Peyer's patch (tissue), 4 donors: ENCODE data around the gene CSRNP3. TPM values are rescaled to one million over a fixed set of nuclear protein-coding genes. Genes with fewer than 3 reads are reported as not detected.

Experiments used
- DNase-seq, 3 donors: peaks; one replicate each; pipeline ENCODE4 v3.0.0-alpha.2; 2017 to 2019
- H3K27ac ChIP-seq, 4 donors: fragments of 200-600 bp; sonication (generic); one replicate each; pipeline ENCODE4 v1.5.1; 2016 to 2019
- H3K27me3 ChIP-seq, 2 donors: fragments of 200-600 bp; sonication (generic); one replicate each; pipeline ENCODE4 v1.5.1; 2019
- H3K36me3 ChIP-seq, 3 donors: fragments of 200-600 bp; sonication (generic); one replicate each; pipeline ENCODE4 v1.5.1; 2016 to 2019
- H3K4me1 ChIP-seq, 4 donors: fragments of 200-600 bp; sonication (generic); one replicate each; pipeline ENCODE4 v1.5.1; 2016 to 2019
- H3K4me3 ChIP-seq, 4 donors: fragments of 200-600 bp; sonication (generic); 1 replicate in 3 of 4; 2 replicates in 1 of 4; pipeline ENCODE4 v1.5.1; 2016 to 2019; ENCODE audit warnings: mild to moderate bottlenecking in 1 of 4
- H3K9me3 ChIP-seq, 4 donors: fragments of 200-600 bp; sonication (generic); one replicate each; pipeline ENCODE4 v1.5.1; 2016 to 2019; ENCODE audit warnings: mild to moderate bottlenecking in 1 of 4
- POLR2A ChIP-seq, 2 donors: fragments of 450-650 bp; IDR thresholded peaks; one replicate each; pipeline ENCODE4 v1.5.1; 2017; ENCODE audit warnings: antibody characterized with exemption in 2 of 2, mild to moderate bottlenecking in 2 of 2, moderate library complexity in 2 of 2
- total RNA-seq, 4 donors: library from RNA; depleted of rRNA; stranded (reverse); fragments of >200 nt; gene quantifications; one replicate each; pipeline ENCODE4 v1.1.0, GENCODE V29; 2016
- TF ChIP-seq, protein P1 (sequence below), 6 experiments: fragments of 450-650 bp in 4 of 6; fragments of 200-600 bp in 2 of 6; sonication (generic) in 1 of 6; IDR thresholded peaks; one replicate each; pipeline ENCODE4 v1.5.1; 2017 to 2019; ENCODE audit warnings: antibody characterized with exemption in 6 of 6, mild to moderate bottlenecking in 3 of 6, moderate library complexity in 1 of 6

Gene CSRNP3
- total RNA-seq, 4 donors from 2014 or later: 1.6 to 10.5 (median 4.4) TPM

GRCh38 chr2:165686800-165687199 lies 217.3 kb downstream of the CSRNP3 start:
- Histone ChIP-seq H3K27me3 (no peaks in the 10 kb centered on the region), H3K9me3 (no peaks in the 10 kb centered on the region), H3K4me1 (no peaks in the 10 kb centered on the region), H3K27ac (no peak overlapping the region), H3K36me3 (no peaks in the 10 kb centered on the region), H3K4me3 (no peak overlapping the region)
- DNase-seq: no peak
- TF ChIP-seq, protein P1, sequence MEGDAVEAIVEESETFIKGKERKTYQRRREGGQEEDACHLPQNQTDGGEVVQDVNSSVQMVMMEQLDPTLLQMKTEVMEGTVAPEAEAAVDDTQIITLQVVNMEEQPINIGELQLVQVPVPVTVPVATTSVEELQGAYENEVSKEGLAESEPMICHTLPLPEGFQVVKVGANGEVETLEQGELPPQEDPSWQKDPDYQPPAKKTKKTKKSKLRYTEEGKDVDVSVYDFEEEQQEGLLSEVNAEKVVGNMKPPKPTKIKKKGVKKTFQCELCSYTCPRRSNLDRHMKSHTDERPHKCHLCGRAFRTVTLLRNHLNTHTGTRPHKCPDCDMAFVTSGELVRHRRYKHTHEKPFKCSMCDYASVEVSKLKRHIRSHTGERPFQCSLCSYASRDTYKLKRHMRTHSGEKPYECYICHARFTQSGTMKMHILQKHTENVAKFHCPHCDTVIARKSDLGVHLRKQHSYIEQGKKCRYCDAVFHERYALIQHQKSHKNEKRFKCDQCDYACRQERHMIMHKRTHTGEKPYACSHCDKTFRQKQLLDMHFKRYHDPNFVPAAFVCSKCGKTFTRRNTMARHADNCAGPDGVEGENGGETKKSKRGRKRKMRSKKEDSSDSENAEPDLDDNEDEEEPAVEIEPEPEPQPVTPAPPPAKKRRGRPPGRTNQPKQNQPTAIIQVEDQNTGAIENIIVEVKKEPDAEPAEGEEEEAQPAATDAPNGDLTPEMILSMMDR (IDR thresholded peaks at IDR 0.05): no peak
- TF ChIP-seq POLR2A (IDR thresholded peaks at IDR 0.05): no peak

DNA sequence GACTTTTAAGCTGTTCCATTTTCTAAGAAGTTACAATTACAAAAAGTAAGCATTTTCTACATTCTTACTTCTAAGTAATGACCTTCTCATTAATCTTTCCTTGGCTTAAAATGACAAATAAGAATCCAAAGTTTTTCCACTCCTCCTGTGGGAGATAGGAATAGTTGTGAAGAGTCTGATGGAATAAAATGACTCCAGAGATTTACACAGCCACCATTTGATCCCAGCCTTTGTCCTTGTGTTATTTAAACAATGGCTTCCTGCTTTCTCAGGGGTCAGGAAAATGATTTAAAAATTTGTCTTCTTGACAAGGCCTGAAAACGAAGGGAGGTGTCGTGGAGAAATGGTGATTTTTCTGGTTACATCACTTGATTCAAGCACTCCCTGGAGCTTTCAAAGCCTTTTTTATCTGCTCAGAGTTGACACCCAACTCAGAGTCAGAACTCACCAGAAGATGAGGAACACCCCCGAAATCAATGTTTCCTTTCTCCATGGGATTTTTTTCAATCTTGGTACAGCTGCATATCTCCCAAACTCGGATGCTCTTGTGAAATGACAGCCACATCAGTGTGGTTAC lies 218.0 kb downstream of the CSRNP3 start:
- Histone ChIP-seq H3K9me3 (no peaks in the 10 kb centered on the region), H3K4me3 (no peak overlapping the region), H3K36me3 (no peaks in the 10 kb centered on the region), H3K27ac (no peak overlapping the region), H3K4me1 (no peaks in the 10 kb centered on the region), H3K27me3 (no peaks in the 10 kb centered on the region)
- TF ChIP-seq POLR2A (IDR thresholded peaks at IDR 0.05): no peak
- TF ChIP-seq, protein P1 (IDR thresholded peaks at IDR 0.05): no peak
- no peak for DNase-seq

DNA sequence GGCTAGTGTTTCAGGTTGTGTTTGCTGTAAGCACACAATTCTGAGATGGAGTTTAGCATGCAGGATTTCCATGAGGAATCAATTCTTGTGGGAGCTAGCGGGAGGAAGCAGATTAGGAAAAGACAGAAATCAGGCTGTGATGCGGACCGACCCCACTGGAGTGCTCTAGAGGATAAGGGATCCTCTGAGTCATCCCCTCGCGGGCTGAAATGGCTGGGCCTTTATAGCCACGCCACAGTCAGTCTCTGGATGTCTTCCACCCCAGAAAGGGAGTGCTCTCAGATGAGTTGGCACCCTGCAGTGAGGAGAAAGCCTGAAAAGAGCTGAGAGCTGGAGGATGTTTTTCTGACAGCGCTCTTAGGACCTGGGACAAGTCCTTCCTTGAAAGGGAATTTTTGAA lies 222.1 kb downstream of the CSRNP3 start:
- TF ChIP-seq, protein P1 (IDR thresholded peaks at IDR 0.05): no peak
- TF ChIP-seq POLR2A (IDR thresholded peaks at IDR 0.05): no peak
- H3K27ac ChIP-seq: no peak overlapping the region
- no peaks in the 10 kb centered on the region for H3K4me1 ChIP-seq
- no peaks in the 10 kb centered on the region for H3K9me3 ChIP-seq
- no peaks in the 10 kb centered on the region for H3K27me3 ChIP-seq
- no peak overlapping the region for H3K4me3 ChIP-seq
- H3K36me3 ChIP-seq: no peaks in the 10 kb centered on the region
- no peak for DNase-seq

GRCh38 chr2:165692906-165693305 lies 223.4 kb downstream of the CSRNP3 start:
- TF ChIP-seq POLR2A (IDR thresholded peaks at IDR 0.05): no peak
- TF ChIP-seq, protein P1 (IDR thresholded peaks at IDR 0.05): no peak
- no peak for DNase-seq
- no peak overlapping the region for H3K27ac ChIP-seq
- no peak overlapping the region for H3K4me3 ChIP-seq
- no peaks in the 10 kb centered on the region for H3K36me3 ChIP-seq
- H3K4me1 ChIP-seq: no peaks in the 10 kb centered on the region
- H3K27me3 ChIP-seq: no peaks in the 10 kb centered on the region
- no peaks in the 10 kb centered on the region for H3K9me3 ChIP-seq

- H3K4me3 ChIP-seq: no peak overlapping the region
- no peak for DNase-seq
- no peaks in the 10 kb centered on the region for H3K36me3 ChIP-seq
- H3K9me3 ChIP-seq: no peaks in the 10 kb centered on the region
- no peaks in the 10 kb centered on the region for H3K27me3 ChIP-seq
- no peaks in the 10 kb centered on the region for H3K4me1 ChIP-seq
- no peak overlapping the region for H3K27ac ChIP-seq
- TF ChIP-seq, protein P1 (IDR thresholded peaks at IDR 0.05): no peak
- TF ChIP-seq POLR2A (IDR thresholded peaks at IDR 0.05): no peak
Observed at GRCh38 chr2:165693838-165694237, 224.3 kb downstream of the CSRNP3 start.
